Esophagus muscularis mucosa (tissue), 3 donors: ENCODE measurements around the gene LGR4.

Experiments used
- CTCF ChIP-seq, 3 experiments: fragments of 200-600 bp in 2 of 3; fragments of 450-650 bp in 1 of 3; sonication (generic) in 2 of 3; IDR thresholded peaks; one replicate each; pipeline ENCODE4 v1.5.1; 2017 to 2019; ENCODE audit warnings: antibody characterized with exemption in 3 of 3, mild to moderate bottlenecking in 2 of 3, moderate library complexity in 1 of 3
- POLR2AphosphoS5 ChIP-seq, 2 donors: sonication (generic); formaldehyde crosslinking; IDR thresholded peaks; one replicate each; pipeline ENCODE4 v1.6.1; 2017; ENCODE audit warnings: antibody characterized with exemption in 2 of 2

DNA sequence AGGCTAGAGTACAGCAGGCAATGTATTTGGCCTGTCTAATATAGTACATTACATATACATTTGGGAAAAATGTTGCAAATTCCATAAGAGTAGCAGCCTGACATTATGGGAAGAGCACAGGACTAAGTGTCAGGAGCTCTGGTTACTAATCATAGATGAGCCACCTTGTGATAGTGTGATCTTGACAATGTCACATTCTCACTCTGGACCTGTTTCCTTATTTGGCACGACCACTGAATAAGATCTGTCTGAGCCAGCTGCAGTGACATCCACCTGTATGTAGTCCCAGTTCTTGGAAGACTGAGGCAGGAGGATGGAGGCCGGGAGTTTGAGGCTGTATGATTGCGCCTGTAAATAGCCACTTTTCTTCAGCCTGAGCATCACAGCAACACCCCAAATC, 39.6 kb upstream of the LGR4 start:
- TF ChIP-seq CTCF (IDR thresholded peaks at IDR 0.05) (no peak), POLR2AphosphoS5 (IDR thresholded peaks at IDR 0.05) (no peak)
